Stimulated activated CD4-positive, alpha-beta T cell treated with anti-CD3 and anti-CD28 coated beads, Interleukin-15, amount 100 ng/mL, for 24 hours (primary cell): ENCODE data around the gene PTPN3.

Source experiments
- DNase-seq: peaks from one replicate; pipeline ENCODE4 v3.0.0-alpha.2; 2020

PTPN3 gene

DNA sequence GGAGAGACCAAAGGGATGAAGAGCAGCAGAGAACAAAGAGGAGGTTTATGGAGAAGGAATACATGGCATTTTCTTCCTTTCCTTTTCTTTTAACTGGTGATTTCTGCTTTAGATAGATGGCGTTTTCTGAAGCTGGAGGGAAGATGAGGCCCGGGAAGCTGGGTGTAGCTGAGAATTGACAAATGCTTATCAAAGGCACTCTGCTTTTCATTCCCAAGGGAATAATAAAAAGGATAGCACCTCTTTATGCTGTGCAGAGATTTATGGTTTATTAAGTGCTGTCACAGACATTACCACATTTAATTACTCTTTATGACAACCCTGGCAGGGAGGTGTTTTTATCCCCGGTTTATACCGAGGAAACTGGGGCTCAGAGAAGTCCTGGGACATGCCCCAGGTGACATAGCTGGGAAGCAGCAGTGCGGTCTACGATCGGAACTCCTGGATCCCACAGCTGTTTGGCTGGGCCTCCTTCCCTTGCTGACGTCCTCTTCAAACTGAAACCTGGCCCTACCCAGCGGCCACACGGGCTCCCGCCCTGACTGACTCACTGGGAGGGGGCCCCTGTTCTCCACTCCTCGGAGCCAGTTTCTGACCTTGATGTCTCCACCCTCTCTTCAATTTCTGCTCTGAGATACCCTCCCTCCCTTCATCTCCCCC, 169.0 kb downstream of the PTPN3 start:
- DNase-seq, result no peak
